MCF 10A (cell line): ENCODE measurements around the gene NAA40. TPM values are rescaled to one million over a fixed set of nuclear protein-coding genes. Genes with fewer than 3 reads are reported as not detected.

ENCODE experiments used
- BruUV-seq: library from RNA; stranded (reverse); fragments of 400-500 nt; replicated peaks from 2 replicates; lab custom pipeline; 2021; lab: Mats Ljungman, UMichigan
- CTCF ChIA-PET: fragments of 300-600 bp; sonication (Branson Sonifier 250); formaldehyde crosslinking; extraction: SDS; loops from one replicate; lab custom pipeline; 2021; ENCODE audit warnings: antibody characterized with exemption, inconsistent platforms; lab: Yijun Ruan, JAX
- POLR2A ChIA-PET: fragments of 300-600, 350-650 bp; sonication (Branson Sonifier 250); formaldehyde crosslinking; extraction: SDS; loops from one replicate; lab custom pipeline; 2020; ENCODE audit warnings: antibody characterized with exemption, inconsistent platforms; lab: Yijun Ruan, JAX
- DNase-seq: peaks from one replicate; pipeline ENCODE4 v3.0.0-alpha.2; 2018; ENCODE audit not compliant: unreplicated experiment
- H3K27ac Mint-ChIP-seq: one replicate; pipeline ENCODE4 v1.8.0; 2022; ENCODE audit warnings: mild to moderate bottlenecking, low read depth, mixed read lengths; ENCODE audit not compliant: unreplicated experiment
- H3K27me3 Mint-ChIP-seq: one replicate; pipeline ENCODE4 v1.8.0; 2022; ENCODE audit warnings: mixed read lengths; ENCODE audit not compliant: insufficient read depth, unreplicated experiment
- H3K36me3 Mint-ChIP-seq: one replicate; pipeline ENCODE4 v1.8.0; 2022; ENCODE audit warnings: mild to moderate bottlenecking, moderate library complexity, mixed read lengths; ENCODE audit not compliant: insufficient read depth, unreplicated experiment
- H3K4me1 Mint-ChIP-seq: one replicate; pipeline ENCODE4 v1.8.0; 2022; ENCODE audit warnings: mixed read lengths; ENCODE audit not compliant: insufficient read depth, unreplicated experiment
- H3K4me3 Mint-ChIP-seq: one replicate; pipeline ENCODE4 v1.8.0; 2022; ENCODE audit warnings: mild to moderate bottlenecking, moderate library complexity, mixed read lengths; ENCODE audit not compliant: unreplicated experiment
- H3K9me3 Mint-ChIP-seq: one replicate; pipeline ENCODE4 v1.8.0; 2022; ENCODE audit warnings: mixed read lengths; ENCODE audit not compliant: unreplicated experiment
- intact Hi-C: fragments of 100-400 bp; cut with micrococcal nuclease; formaldehyde crosslinking; loops from 2 replicates; pipeline ENCODE4 v1.14.1; 2022
- total RNA-seq: library from RNA; stranded (reverse); gene quantifications from 2 replicates; pipeline ENCODE4 v1.2.3, GENCODE V29; 2022
- TF ChIP-seq, protein P1 (sequence below): fragments of 200-600 bp; IDR thresholded peaks from one replicate; pipeline ENCODE4 v1.8.0; 2022; ENCODE audit warnings: antibody characterized with exemption, mild to moderate bottlenecking; ENCODE audit not compliant: unreplicated experiment

Gene NAA40
- total RNA-seq, 1 experiment from 2014 or later: 11.7 TPM

DNA sequence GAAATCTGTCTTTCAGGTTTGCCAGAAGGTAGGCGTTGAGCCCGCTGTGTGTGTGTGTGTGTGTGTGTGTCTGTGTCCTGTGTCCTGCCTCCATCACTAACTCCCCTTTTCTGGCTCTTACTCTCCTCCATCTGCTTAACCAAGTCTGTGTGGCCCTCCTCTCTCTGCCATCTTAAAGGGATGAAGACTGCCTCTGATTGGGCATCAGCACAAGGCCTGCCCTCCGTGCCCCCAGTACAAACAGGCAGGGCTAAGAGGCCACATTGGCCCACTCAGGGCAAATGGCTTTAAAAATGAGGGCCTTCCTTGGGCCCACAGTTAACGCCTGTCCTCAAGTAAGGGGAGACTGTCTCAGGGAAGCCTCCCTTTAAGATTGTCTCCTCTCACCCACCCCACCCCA is 32.7 kb upstream of the NAA40 start:
- H3K9me3 Mint-ChIP-seq: no peaks in the 10 kb centered on the region
- H3K4me1 Mint-ChIP-seq: no peaks in the 10 kb centered on the region
- no peak for DNase-seq
- BruUV-seq: no TSS peak
- intact Hi-C loops: loop anchor here (1.0 kb wide), 1 partner anchor 69 kb away; no protein-coding TSS in a partner anchor
- peaks cover 65% of the 10 kb centered on the region for H3K36me3 Mint-ChIP-seq
- H3K27me3 Mint-ChIP-seq: no peaks in the 10 kb centered on the region
- H3K27ac Mint-ChIP-seq: no peak overlapping the region
- POLR2A ChIA-PET: interaction anchor here (0.6 to 1.2 kb wide), 2 partner anchors 9 to 138 kb away, joined by 3 read pairs; no protein-coding TSS in a partner anchor
- H3K4me3 Mint-ChIP-seq: no peak overlapping the region
- CTCF ChIA-PET: interaction anchor here (0.5 to 1.9 kb wide), 9 partner anchors 8 to 76 kb away, joined by 3 to 8 read pairs (median 5); no protein-coding TSS in a partner anchor
- TF ChIP-seq, protein P1, sequence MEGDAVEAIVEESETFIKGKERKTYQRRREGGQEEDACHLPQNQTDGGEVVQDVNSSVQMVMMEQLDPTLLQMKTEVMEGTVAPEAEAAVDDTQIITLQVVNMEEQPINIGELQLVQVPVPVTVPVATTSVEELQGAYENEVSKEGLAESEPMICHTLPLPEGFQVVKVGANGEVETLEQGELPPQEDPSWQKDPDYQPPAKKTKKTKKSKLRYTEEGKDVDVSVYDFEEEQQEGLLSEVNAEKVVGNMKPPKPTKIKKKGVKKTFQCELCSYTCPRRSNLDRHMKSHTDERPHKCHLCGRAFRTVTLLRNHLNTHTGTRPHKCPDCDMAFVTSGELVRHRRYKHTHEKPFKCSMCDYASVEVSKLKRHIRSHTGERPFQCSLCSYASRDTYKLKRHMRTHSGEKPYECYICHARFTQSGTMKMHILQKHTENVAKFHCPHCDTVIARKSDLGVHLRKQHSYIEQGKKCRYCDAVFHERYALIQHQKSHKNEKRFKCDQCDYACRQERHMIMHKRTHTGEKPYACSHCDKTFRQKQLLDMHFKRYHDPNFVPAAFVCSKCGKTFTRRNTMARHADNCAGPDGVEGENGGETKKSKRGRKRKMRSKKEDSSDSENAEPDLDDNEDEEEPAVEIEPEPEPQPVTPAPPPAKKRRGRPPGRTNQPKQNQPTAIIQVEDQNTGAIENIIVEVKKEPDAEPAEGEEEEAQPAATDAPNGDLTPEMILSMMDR: no peak

DNA sequence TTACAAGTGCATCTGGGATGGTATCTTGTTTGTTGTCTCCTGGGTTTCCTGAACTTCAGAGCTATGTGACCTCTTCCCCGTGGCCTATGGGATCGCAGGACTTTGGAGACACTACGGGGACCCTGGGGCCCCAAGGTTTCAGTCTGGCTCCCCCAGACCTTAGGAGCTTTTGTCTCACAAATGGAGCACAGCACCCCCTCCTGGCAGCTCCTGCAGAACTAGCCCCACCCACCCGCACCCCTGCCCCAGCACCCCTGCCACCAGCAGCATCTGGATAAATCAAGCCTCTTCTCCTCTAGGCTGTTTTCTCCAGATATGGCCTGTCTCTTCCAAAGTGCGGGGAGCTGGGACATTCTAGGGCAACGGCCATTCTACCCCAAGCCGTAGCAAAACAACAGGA is 32.2 kb upstream of the NAA40 start:
- Mint-ChIP-seq H3K9me3 (no peaks in the 10 kb centered on the region), H3K27ac (no peak overlapping the region), H3K36me3 (peaks cover 60% of the 10 kb centered on the region), H3K27me3 (no peaks in the 10 kb centered on the region), H3K4me1 (no peaks in the 10 kb centered on the region), H3K4me3 (no peak overlapping the region)
- no TSS peak for BruUV-seq
- DNase-seq: no peak
- POLR2A ChIA-PET: interaction anchor here (1.2 kb wide), 1 partner anchor 139 kb away, joined by 3 read pairs; no protein-coding TSS in a partner anchor
- intact Hi-C loops: loop anchor here (1.0 kb wide), 1 partner anchor 69 kb away; no protein-coding TSS in a partner anchor
- CTCF ChIA-PET: interaction anchor here (0.5 to 1.9 kb wide), 16 partner anchors 8 to 1072 kb away, joined by 3 to 8 read pairs (median 4); no protein-coding TSS in a partner anchor
- TF ChIP-seq, protein P1: peak; percentile 37

DNA sequence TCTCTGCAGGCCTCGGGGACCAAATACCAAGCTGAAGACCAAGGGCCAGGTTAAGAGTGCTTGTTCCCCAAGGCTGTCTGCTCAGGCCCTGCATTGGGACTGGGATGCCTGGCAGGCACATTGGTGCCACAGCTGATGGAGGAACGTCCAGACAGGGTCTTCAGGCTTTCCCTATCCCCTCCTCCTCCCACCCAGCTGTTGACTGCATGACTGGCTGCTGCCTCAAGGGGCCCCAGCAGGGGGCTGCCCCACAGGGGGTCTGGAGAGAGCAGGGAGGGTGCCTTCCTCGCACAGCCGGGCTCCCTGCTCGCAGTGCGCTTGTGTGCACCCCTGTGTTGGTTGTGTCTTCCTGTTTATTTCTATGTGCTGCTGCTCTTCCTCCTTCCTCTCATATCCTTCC is 31.7 kb upstream of the NAA40 start:
- POLR2A ChIA-PET: interaction anchor here (0.6 to 1.2 kb wide), 2 partner anchors 139 to 1066 kb away, joined by 3 to 4 read pairs; no protein-coding TSS in a partner anchor
- BruUV-seq: no TSS peak
- Mint-ChIP-seq H3K27me3 (no peaks in the 10 kb centered on the region), H3K4me1 (no peaks in the 10 kb centered on the region), H3K36me3 (peaks cover 60% of the 10 kb centered on the region), H3K27ac (no peak overlapping the region), H3K9me3 (no peaks in the 10 kb centered on the region), H3K4me3 (no peak overlapping the region)
- intact Hi-C loops: no loop called here
- CTCF ChIA-PET: interaction anchor here (0.5 to 1.9 kb wide), 13 partner anchors 8 to 1072 kb away, joined by 3 to 8 read pairs (median 4); no protein-coding TSS in a partner anchor
- TF ChIP-seq, protein P1: no peak
- DNase-seq: no peak

DNA sequence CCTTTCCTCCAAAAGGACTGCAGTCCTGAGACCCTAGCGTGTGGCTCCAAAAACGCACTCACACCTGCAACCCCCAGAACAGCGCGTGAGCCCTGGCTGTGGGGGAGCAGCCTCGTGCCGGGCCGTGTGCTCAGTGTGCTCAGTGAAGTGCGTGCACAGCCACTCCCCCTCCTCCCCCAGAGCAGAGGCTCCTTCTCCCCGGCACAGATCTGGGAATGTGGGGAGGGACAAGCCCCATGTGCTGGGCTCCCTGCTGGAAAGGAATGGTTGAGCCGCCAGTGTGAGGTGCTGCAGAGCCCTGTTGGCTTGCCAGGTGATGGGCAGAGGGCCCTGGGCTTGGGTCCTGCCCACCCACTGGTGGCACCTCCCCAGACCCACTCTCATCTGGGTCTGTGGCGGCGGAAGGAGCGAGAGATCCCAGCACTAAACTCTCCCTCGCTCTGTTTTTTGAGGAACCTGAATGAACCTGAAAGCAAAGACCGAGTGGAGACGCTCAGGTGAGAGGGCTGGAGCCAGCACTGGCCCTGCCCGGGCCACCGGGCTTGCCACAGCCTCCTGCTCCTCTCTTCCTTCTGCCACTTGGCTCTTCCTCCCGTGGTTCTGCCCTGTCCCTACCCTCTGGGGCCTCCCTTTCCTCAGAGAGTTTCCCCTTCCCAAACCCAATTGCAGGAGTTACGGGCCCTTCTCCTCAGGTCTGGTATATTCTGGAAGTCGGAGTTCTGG is 30.8 kb upstream of the NAA40 start:
- intact Hi-C loops: no loop called here
- peaks cover 62% of the 10 kb centered on the region for H3K36me3 Mint-ChIP-seq

More for the DNA sequence above, 30.8 kb upstream of the NAA40 start:
- Mint-ChIP-seq H3K27me3 (no peaks in the 10 kb centered on the region), H3K9me3 (no peaks in the 10 kb centered on the region), H3K4me1 (no peaks in the 10 kb centered on the region), H3K27ac (no peak overlapping the region), H3K4me3 (no peak overlapping the region)
- no TSS peak for BruUV-seq
- no peak for DNase-seq
- TF ChIP-seq, protein P1: no peak
- ChIA-PET CTCF (interaction anchor here (0.6 to 1.8 kb wide), 6 partner anchors 10 to 72 kb away, joined by 3 to 8 read pairs (median 5); no protein-coding TSS in a partner anchor), POLR2A (no interaction called here)
